ENCODE data around the gene MOB3B. TPM values are rescaled to one million over a fixed set of nuclear protein-coding genes. Genes with fewer than 3 reads are reported as not detected.

The MOB3B gene
- total RNA-seq, 3 donors from 2014 or later, result 12.8 to 19.3 (median 13.1) TPM

- TF ChIP-seq POLR2AphosphoS5 (IDR thresholded peaks at IDR 0.05) (peak; percentile 47 to 89 (median 79)), POLR2A (IDR thresholded peaks at IDR 0.05) (peak; percentile 75), CTCF (IDR thresholded peaks at IDR 0.05) (no peak)
- H3K36me3 ChIP-seq, result no peaks in the 10 kb centered on the region
- intact Hi-C loops (cut with DNase I; ENCODE audit: low total_unique reads), result no loop called here
- H3K4me1 ChIP-seq, result peaks cover 0 to 4% of the 10 kb centered on the region in 2 donors
- H3K27me3 ChIP-seq, result no peaks in the 10 kb centered on the region
- peak; percentile 71 to 90 for DNase-seq (ENCODE audit: low spot score in 2 of 2)
- peak overlapping the region; percentile 97 to 99 for H3K27ac ChIP-seq
- H3K4me3 ChIP-seq, result peak overlapping the region; percentile 84 to 94 (median 93)
- H3K9me3 ChIP-seq, result no peaks in the 10 kb centered on the region
Measured at GRCh38 chr9:27528076-27528885, 1.3 kb downstream of the MOB3B start.

- no peak for TF ChIP-seq POLR2AphosphoS5 (IDR thresholded peaks at IDR 0.05)
- no peak for TF ChIP-seq POLR2A (IDR thresholded peaks at IDR 0.05)
- no peak for TF ChIP-seq CTCF (IDR thresholded peaks at IDR 0.05)
- Histone ChIP-seq H3K4me1 (peaks cover 0 to 4% of the 10 kb centered on the region in 2 donors), H3K27ac (peak overlapping the region; percentile 97 to 99), H3K36me3 (no peaks in the 10 kb centered on the region), H3K4me3 (peak overlapping the region; percentile 84 to 94 (median 93)), H3K27me3 (no peaks in the 10 kb centered on the region), H3K9me3 (no peaks in the 10 kb centered on the region)
- intact Hi-C loops (cut with DNase I; ENCODE audit: low total_unique reads), result no loop called here
- DNase-seq (ENCODE audit: low spot score in 2 of 2), result no peak
Measured at GRCh38 chr9:27527702-27528075, 1.9 kb downstream of the MOB3B start.

- intact Hi-C loops (cut with DNase I; ENCODE audit: low total_unique reads), result no loop called here
- Histone ChIP-seq H3K4me1 (peaks cover 0 to 4% of the 10 kb centered on the region in 2 donors), H3K27me3 (no peaks in the 10 kb centered on the region), H3K4me3 (no peak within 1 kb of the TSS), H3K27ac (no peak within 1 kb of the TSS), H3K9me3 (no peaks in the 10 kb centered on the region), H3K36me3 (no peaks in the 10 kb centered on the region)
- TF ChIP-seq POLR2A (IDR thresholded peaks at IDR 0.05) (no peak), POLR2AphosphoS5 (IDR thresholded peaks at IDR 0.05) (no peak), CTCF (IDR thresholded peaks at IDR 0.05) (no peak)
- DNase-seq (ENCODE audit: low spot score in 2 of 2), result no peak
Measured at GRCh38 chr9:27524236-27524635, 5.4 kb downstream of the MOB3B start, which contains the start of gene IFNK. TSS of gene IFNK (plus strand) at chr9:27524290. CDS start at chr9:27524337, 47 bp downstream.

GRCh38 chr9:27523141-27523540 is 6.5 kb downstream of the MOB3B start:
- Histone ChIP-seq H3K27me3 (no peaks in the 10 kb centered on the region), H3K4me3 (no peak overlapping the region), H3K9me3 (no peaks in the 10 kb centered on the region), H3K27ac (no peak overlapping the region), H3K36me3 (no peaks in the 10 kb centered on the region), H3K4me1 (peaks cover 0 to 4% of the 10 kb centered on the region in 2 donors)
- no peak for TF ChIP-seq POLR2A (IDR thresholded peaks at IDR 0.05)
- no peak for TF ChIP-seq POLR2AphosphoS5 (IDR thresholded peaks at IDR 0.05)
- no peak for TF ChIP-seq CTCF (IDR thresholded peaks at IDR 0.05)
- no peak for DNase-seq (ENCODE audit: low spot score in 2 of 2)
- intact Hi-C loops (cut with DNase I; ENCODE audit: low total_unique reads), result no loop called here

- DNase-seq (ENCODE audit: low spot score in 2 of 2), result no peak
- no peak overlapping the region for H3K4me3 ChIP-seq
- no peaks in the 10 kb centered on the region for H3K4me1 ChIP-seq
- intact Hi-C loops (cut with DNase I; ENCODE audit: low total_unique reads), result no loop called here
- H3K27ac ChIP-seq, result no peak overlapping the region
- no peaks in the 10 kb centered on the region for H3K36me3 ChIP-seq
- H3K9me3 ChIP-seq, result no peaks in the 10 kb centered on the region
- H3K27me3 ChIP-seq, result no peaks in the 10 kb centered on the region
- no peak for TF ChIP-seq POLR2AphosphoS5 (IDR thresholded peaks at IDR 0.05)
- TF ChIP-seq CTCF (IDR thresholded peaks at IDR 0.05), result no peak
- TF ChIP-seq POLR2A (IDR thresholded peaks at IDR 0.05), result no peak
Measured at GRCh38 chr9:27520986-27521385, 8.6 kb downstream of the MOB3B start.
